Panc1 (cell line): ENCODE measurements around the gene PCDHAC2.

ENCODE experiments used
- CTCF ChIP-seq: fragments of 450-650 bp; IDR thresholded peaks from 2 replicates; pipeline ENCODE4 v1.5.1; 2017; ENCODE audit warnings: mild to moderate bottlenecking
- POLR2AphosphoS5 ChIP-seq: IDR thresholded peaks from 2 replicates; pipeline ENCODE4 v1.6.1; 2012; ENCODE audit warnings: mild to moderate bottlenecking, low read depth, low read length, moderate library complexity
- TCF7L2 ChIP-seq: IDR thresholded peaks from 2 replicates; pipeline ENCODE4 v1.6.1; 2011; ENCODE audit warnings: mild to moderate bottlenecking, low read depth, low read length, inconsistent platforms

- no peak for TF ChIP-seq CTCF
- no peak for TF ChIP-seq POLR2AphosphoS5
- TF ChIP-seq TCF7L2, result no peak
Observed at GRCh38 chr5:140923601-140924000, 42.7 kb upstream of the PCDHAC2 start.
